Testis (tissue), 3 donors: Measurements from ENCODE around the gene AVPI1. TPM values are rescaled to one million over a fixed set of nuclear protein-coding genes. Genes with fewer than 3 reads are reported as not detected.

Experiments
- DNase-seq: peaks from one replicate; pipeline ENCODE4 v3.0.0-alpha.2; 2019
- H3K27ac ChIP-seq, 2 donors: fragments of 200-600 bp; sonication (generic); one replicate each; pipeline ENCODE4 v1.5.1; 2019
- H3K27me3 ChIP-seq: fragments of 200-600 bp; sonication (generic); one replicate; pipeline ENCODE4 v1.5.1; 2019
- H3K36me3 ChIP-seq: fragments of 200-600 bp; sonication (generic); one replicate; pipeline ENCODE4 v1.5.1; 2017; ENCODE audit warnings: low read depth; ENCODE audit errors: missing control alignments
- H3K4me1 ChIP-seq: fragments of 200-600 bp; sonication (generic); one replicate; pipeline ENCODE4 v1.5.1; 2019
- H3K4me3 ChIP-seq, 2 donors: fragments of 200-600 bp; sonication (generic); one replicate each; pipeline ENCODE4 v1.5.1; 2017 to 2019
- H3K9me3 ChIP-seq: fragments of 200-600 bp; sonication (generic); one replicate; pipeline ENCODE4 v1.5.1; 2017
- CTCF ChIP-seq, 3 experiments: fragments of 450-650 bp in 2 of 3; fragments of 200-600 bp in 1 of 3; sonication (generic) in 1 of 3; IDR thresholded peaks; one replicate each; pipeline ENCODE4 v1.5.1; 2016 to 2019; ENCODE audit warnings: antibody characterized with exemption in 3 of 3, mild to moderate bottlenecking in 2 of 3, moderate library complexity in 1 of 3
- POLR2A ChIP-seq: fragments of 450-650 bp; IDR thresholded peaks from one replicate; pipeline ENCODE4 v1.6.1; 2017; ENCODE audit warnings: antibody characterized with exemption, mild to moderate bottlenecking, moderate library complexity
- WGBS, 2 donors: methylation state at CpG; one replicate each; pipeline ENCODE4 v1.1.5; 2018; 5-methylcytosine and 5-hydroxymethylcytosine counted together
- intact Hi-C: fragments of 100-400 bp; cut with DNase I; formaldehyde crosslinking; loops from one replicate; pipeline ENCODE4 v1.15.1; 2023; ENCODE audit warnings: low total_unique reads
- polyA plus RNA-seq: library from polyadenylated mRNA; stranded (reverse); fragments of 350-450 nt; fragmentation: Illumina TruSeq; extraction: RNeasy Lipid Tissue Mini Kit (QIAGEN cat#74804); gene quantifications from one replicate; pipeline ENCODE4 v1.2.3, GENCODE V29; 2014; ENCODE audit warnings: low read depth, low replicate concordance; ENCODE audit not compliant: insufficient read depth
- total RNA-seq, 2 donors: library from RNA; depleted of rRNA; stranded (reverse); fragments of >200 nt; gene quantifications; one replicate each; pipeline ENCODE4 v1.2.3, GENCODE V29; 2016

The AVPI1 gene
- total and polyA plus RNA-seq, 3 donors from 2014 or later, result 23.0 to 28.3 (median 26.4) TPM

DNA sequence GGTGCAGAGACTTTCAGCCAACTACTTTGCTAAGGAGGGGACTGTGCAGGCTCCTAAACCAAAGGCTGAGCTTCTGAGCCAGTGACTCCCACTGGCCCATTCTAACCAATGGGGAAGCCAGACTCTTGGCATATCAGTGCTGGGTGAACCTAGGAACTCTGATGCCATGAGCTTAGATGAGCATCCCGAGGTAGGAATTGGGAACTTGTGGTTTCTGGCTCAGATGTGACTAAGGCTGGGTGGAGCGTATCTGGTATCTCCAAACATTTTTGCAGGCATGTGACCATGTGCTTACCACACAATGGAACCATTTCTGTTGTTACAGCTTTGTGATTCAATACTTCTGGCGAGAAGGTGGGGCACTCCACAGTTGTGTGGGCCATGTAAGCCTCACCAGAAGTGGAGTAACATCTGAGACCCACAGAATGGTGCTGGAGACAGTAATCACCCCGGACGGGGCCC is 2.5 kb upstream of the AVPI1 start:
- WGBS, 2 donors, result 74 to 84% methylated on average over 5 of the region's 5 CpGs
- H3K36me3 ChIP-seq, result no peaks in the 10 kb centered on the region
- peak overlapping the region; percentile 79 to 96 for H3K27ac ChIP-seq
- DNase-seq, result no peak
- no peaks in the 10 kb centered on the region for H3K9me3 ChIP-seq
- no peak overlapping the region for H3K4me3 ChIP-seq
- H3K4me1 ChIP-seq, result peaks cover 37% of the 10 kb centered on the region
- H3K27me3 ChIP-seq, result no peaks in the 10 kb centered on the region
- no peak for TF ChIP-seq CTCF (IDR thresholded peaks at IDR 0.05)
- TF ChIP-seq POLR2A, result no peak
- intact Hi-C loops, result loop anchor here (10.0 kb wide), 1 partner anchor 45 kb away; the partner anchor contains the start of gene ZFYVE27

DNA sequence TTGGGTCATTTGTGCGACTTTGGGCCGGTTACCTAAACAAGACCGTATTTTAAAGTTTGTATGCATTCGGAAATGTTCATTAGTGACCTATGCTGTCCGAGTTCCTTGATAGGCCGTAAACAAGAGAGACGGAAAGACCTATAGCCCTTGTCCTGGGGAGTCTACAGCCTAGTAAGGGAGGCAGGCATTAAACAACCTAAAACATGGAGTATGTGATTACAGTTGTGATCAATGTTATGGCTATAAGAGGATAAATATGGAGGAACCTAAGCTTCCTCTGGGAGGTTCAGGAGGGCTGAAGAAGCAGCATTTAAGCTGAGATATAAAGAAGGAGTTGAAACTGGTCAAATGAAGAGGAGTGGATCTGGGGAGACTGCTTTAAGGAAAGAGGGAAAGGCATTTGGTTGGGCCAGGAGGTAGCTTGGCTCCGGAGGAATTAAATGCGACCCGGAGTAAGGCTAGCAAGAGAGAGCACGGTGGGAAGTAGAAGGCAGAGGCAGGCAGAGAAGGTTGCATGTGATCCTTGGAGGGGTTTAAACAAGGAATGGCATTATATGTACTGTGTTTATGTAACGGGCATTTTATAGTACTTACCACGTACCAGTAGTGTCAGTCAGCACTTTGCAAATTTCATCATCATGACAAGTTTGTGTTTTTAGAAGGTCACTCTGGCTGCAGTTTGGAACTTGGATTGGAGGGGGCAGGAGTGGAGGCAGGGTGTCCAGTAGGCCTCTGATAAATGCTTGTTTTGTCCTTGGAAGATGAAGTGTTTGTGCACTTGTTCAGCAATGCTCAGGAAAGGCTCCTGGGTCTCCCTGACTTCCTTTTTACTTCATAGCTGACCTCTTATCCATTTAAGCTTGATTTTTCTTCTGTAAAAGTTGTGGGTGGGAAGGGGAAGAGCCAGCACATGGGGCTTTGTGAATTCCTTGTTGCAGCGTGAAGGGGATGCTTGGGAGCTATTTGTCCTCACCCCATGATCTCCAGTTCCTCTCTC is 1.0 kb upstream of the AVPI1 start:
- peak overlapping the region; percentile 62 to 74 for H3K4me3 ChIP-seq
- TF ChIP-seq POLR2A (no peak), CTCF (IDR thresholded peaks at IDR 0.05) (no peak)
- WGBS, 2 donors, result 9 to 22% methylated on average over 12 to 14 of the region's 14 CpGs
- H3K9me3 ChIP-seq, result no peaks in the 10 kb centered on the region
- peaks cover 46% of the 10 kb centered on the region for H3K4me1 ChIP-seq
- peak overlapping the region; percentile 79 to 96 for H3K27ac ChIP-seq
- intact Hi-C loops, result loop anchor here (10.0 kb wide), 1 partner anchor 47 kb away; the partner anchor contains the start of gene ZFYVE27
- no peaks in the 10 kb centered on the region for H3K27me3 ChIP-seq
- DNase-seq, result peak; percentile 52
- no peaks in the 10 kb centered on the region for H3K36me3 ChIP-seq

DNA sequence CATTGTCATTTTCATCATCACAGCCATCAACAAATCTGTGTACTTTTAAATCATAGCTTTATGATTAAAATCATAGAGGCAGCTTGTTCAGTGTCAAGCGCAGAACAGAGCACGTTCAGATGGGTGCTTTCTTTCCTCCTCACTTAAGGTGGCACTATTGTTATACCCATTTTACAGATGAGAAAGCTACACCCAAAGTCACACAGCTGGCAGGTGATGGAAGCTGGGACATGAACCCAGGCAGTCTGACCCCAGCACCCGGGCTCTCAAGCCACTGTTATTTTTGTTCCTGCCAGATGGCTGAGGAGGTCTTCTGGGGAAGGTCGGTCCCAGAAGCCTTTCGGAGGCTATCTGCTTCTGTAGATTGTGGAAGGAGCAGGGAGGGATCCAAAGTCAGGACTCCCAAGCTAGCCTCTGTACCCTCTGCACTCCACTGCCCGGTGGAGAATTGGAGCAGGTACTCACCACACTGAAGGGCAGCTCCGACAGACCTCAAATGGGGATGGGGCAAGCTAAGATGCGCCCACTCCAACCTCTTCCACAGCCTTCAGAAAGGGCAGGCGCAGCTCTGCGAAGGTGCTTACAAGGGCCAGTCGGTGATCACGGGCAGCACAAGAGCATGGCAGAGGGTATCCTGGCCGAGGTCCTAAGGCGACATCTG is 610 bp downstream of the AVPI1 start:
- Histone ChIP-seq H3K4me1 (peaks cover 49% of the 10 kb centered on the region), H3K27me3 (no peaks in the 10 kb centered on the region), H3K4me3 (peak overlapping the region; percentile 62 to 74), H3K36me3 (no peaks in the 10 kb centered on the region), H3K9me3 (no peaks in the 10 kb centered on the region), H3K27ac (peak overlapping the region; percentile 79 to 96)
- 10 to 17% methylated on average over 6 to 13 of the region's 14 CpGs for WGBS, 2 donors
- no peak for TF ChIP-seq POLR2A
- TF ChIP-seq CTCF (IDR thresholded peaks at IDR 0.05), result no peak
- DNase-seq, result no peak
- intact Hi-C loops, result loop anchor here (10.0 kb wide), 1 partner anchor 48 kb away; the partner anchor contains the start of gene ZFYVE27

- intact Hi-C loops, result loop anchor here (10.0 kb wide), 1 partner anchor 49 kb away; the partner anchor contains the start of gene ZFYVE27
- WGBS, 2 donors, result 67% methylated on average over 2 of the region's 2 CpGs; no CpG with 5 or more reads in 1 of the 2 donors
- Histone ChIP-seq H3K27me3 (no peaks in the 10 kb centered on the region), H3K4me3 (no peak overlapping the region), H3K27ac (peak overlapping the region in 1 of 2 donors; percentile 13), H3K9me3 (no peaks in the 10 kb centered on the region), H3K4me1 (peaks cover 49% of the 10 kb centered on the region), H3K36me3 (no peaks in the 10 kb centered on the region)
- peak; percentile 36 for DNase-seq
- TF ChIP-seq CTCF (IDR thresholded peaks at IDR 0.05) (peak in 2 of 3 experiments; percentile 13 to 31), POLR2A (no peak)
These were observed 1.6 kb downstream of the AVPI1 start for GRCh38 chr10:97685395-97685958.
